Stimulated activated CD8-positive, alpha-beta memory T cell treated with anti-CD3 and anti-CD28 coated beads, Interleukin-15, amount 100 ng/mL, for 24 hours (primary cell): ENCODE measurements around the gene ANAPC2.

Experiments
- DNase-seq: peaks from one replicate; pipeline ENCODE4 v3.0.0-alpha.2; 2020; ENCODE audit warnings: low read depth

The ANAPC2 gene

DNA sequence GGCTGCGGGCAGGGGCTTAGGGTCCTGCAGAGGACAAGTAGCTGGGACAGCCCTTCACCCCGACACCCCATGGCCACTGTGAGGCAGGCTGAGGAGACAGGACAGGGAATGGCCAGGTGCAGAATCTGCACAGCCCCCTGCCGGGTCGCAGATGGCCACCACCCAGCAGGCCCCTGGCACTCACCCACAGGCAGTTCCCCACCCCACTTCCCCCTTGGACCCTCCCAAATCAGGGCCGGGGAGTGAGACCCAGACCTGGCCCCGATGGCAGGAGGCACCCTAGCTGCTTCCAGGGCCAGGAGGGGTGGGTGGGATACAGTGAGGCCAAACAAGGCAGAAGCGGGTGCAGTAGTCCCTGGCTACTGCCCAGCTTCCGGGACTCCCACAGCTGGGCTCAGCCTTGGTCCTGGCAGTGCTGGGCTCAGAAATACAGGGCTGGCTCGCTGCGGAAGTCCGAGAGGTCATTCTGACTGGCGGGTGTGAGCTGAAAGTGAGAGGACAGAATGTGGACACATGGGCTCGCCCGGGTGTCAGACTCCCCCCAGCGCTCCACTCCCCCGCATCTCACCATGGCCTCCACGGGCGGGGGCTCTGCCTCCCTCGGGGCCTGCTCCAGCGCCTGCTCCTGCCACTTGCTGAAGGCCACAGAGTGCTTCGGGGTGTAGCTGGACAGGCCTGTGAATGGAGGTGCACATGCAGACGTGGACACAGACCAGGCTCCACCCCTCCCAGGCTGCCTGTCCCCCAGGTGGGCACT lies 3.5 kb upstream of the ANAPC2 start:
- DNase-seq, result no peak

DNA sequence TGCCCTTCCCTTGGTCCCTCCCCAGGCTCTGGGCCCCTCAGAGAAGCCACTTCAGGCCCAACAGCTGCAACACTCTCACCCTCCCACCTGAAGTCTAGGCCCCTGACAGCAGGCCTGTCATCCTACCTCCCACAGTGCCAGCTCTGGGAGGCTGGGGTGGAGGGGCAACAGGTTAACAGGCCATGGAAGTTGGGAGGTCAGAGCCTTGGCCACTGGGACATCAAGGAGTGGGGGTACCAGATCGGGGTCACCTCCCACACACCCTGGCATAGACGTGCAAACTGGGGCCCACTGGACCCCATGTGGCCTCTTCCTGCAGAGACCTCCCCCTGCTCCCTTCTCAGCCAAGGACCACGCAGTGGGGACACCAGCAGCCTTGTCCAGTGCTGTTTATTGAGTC lies 2.9 kb upstream of the ANAPC2 start:
- no peak for DNase-seq

DNA sequence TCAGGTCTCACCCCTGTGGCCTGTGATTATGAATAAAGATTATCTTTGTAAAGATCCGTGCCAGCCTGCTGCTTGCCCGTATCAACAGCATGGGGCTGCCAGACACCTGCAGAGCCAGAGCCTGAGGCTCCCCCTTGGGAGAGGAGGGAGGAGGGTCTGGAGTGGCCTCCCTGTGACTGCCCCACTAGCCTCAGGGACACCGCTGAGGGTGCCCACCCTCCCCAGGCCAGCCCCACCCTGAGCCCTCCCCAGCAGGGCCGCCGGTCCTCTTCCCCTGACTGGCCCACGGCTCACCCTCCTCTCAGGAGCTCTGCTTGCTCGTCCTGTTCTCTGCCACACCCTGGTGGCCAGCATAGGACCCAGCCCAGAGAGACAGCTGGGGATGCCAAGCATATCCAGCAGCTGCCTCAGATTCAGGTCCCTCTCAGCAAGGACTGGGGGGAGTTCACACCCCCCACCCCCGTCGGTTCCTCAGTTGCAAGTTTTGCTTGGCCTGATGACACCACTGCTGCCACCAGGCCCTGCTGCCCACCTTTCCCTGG lies 2.0 kb upstream of the ANAPC2 start:
- no peak for DNase-seq

DNA sequence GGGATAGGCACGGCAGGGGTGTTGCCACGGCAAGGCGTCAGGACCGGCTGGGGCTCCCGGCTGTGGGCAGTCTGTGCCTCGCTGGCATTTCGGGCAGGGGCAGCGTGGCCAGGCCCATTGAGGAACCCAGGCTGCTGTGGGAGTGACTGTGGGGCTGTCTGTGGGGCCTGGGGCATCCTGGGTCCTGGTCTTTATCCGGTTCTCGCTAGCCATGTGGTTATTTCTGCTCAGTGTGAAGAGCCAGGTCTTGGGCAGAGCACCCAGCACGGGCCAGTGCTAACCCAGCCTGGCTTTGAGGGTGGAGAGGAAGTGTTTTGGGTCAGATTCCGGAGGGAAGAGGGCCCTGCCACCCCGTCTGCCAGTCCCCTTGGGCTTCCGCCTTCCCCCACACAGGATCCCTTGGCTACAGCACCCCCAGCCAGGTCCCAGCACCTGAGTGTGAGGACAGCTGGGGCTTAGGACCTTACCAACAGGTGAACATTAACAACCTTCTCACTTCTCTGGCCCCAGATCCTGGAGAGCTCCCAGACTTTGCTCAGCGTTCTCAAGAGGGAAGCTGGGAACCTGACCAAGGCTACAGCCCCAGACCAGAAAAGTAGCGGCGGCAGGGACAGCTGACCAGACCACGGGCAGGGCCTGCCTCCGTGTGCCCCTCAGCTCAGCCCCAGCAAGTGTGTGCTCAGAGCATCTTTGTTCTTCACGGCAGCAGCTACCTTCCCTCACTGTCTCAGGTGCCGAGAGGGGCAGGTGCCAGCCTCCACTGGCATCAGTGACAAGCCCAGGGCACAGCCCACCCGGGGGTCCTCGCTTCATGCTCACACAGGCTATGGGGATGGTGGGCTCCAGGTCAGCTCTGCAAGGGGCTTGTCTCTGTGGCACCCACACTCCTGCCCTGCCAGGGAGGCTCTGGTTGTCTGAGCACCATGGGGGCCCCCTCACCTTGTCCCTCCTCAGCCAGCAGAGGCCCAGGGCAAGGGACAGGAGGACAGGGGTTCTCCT lies 1.2 kb upstream of the ANAPC2 start:
- DNase-seq, result no peak

DNA sequence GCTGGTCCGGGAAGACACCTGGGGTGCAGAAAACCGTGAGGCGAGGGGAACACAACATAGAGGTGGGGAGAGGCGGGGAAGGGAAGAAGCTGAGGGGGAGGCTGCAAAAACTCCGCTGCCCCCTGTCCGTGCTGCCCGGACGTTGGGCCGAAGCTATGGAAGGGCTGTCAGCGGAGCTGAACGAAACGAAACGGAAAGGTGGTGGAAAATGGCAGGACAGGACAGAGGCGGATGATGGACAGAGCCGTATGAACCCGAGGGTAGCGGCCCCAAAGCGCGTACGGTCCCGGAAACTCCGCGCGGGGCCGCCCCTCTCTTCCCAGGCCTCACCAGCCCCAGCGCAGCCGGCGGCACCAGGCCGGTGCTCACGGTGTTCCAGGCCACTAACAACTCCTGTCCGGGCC lies 272 bp downstream of the ANAPC2 start:
- DNase-seq, result no peak

DNA sequence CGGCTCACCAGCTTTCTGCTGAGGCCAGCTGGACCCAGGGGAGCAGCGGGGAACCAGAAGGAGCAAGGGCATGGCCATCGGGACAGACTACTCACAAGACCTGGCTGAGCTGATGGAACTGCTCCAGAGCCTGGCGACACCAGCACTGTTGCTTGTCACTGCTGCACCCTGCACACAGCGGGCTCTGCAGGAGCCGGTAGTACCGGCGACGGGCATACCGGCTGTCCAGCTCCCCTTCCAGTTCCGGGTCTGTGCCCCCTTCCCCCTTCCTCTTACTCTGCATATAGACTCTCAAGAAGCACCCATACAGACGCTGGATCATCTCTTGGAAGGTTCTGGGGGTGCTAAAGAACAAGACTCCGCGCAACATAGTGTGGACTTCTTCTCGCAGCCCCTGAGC lies 974 bp downstream of the ANAPC2 start:
- DNase-seq, result no peak

DNA sequence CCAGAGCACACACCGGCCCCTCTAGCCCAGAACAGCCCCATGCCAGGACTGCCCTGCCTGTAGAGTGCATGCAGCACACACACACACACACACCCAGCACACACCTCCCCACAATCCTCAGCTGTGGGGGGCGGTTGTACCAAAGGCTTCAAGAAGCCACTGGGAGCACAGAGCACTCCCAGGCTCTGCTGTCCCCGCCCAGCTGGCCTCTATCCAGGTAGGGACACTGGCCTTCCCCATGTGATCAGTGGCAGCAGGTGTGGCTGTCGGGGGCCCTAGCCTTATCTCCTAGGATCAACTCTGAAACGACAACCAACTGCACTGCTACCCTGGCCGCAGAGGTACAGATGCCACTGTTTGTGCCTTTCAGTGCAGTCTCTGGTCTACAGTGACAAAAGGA lies 2.0 kb downstream of the ANAPC2 start:
- no peak for DNase-seq

DNA sequence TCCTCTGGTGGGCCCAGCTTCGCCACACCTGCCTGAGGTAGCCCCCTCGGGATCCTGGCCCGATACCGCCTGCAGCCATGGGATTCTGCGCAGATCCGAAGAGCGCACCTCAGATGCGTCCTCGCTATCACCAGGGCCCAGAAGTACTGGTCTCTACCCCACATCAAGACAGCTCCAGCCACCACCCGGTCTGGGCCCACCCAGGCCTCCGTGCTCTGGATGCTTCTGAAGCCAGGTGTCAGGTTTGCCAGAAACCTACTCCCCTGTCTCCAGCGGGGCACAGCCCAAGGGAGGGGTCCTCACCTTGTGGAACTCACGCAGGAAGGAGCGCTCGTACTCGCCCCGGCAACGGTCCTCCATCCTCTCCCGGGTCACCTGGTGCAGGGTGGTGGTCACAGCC lies 2.4 kb downstream of the ANAPC2 start:
- no peak for DNase-seq

DNA sequence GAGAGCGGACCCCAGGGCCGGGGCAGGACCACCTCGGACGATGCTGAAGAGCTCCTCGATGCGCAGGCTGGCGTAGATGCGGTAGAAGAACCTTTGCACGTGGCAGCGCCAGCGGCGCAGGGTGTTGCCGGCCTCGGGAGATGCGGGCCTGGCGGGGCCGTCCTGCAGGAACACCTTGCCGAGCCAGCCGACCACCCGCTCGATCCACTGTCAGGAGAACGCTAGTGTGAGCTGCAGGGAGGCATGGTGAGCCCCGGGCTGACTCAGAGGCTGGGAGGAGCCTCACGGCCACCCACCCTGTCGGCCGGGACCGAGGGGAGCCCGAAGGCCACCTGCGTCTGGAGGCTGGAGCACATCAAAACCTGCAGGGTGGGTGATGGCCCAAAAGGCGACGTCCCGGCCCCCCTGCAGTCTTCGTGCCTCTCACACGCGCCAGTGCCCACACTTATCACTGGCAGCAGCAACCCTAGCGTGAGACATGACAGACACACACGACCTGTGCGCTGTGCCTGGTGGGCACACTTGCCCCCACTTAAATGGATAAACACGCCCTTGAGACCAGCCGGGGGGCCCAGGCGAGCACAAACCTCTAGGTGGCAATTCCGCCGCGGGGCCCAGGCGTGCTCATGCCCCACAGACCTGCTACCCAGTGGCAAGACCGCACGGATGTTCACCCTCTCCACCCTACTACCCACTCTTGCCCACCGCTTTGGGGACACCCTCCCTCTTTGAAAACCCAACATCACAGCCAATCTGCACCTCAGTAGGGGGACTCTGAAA lies 3.3 kb downstream of the ANAPC2 start:
- DNase-seq, result no peak

DNA sequence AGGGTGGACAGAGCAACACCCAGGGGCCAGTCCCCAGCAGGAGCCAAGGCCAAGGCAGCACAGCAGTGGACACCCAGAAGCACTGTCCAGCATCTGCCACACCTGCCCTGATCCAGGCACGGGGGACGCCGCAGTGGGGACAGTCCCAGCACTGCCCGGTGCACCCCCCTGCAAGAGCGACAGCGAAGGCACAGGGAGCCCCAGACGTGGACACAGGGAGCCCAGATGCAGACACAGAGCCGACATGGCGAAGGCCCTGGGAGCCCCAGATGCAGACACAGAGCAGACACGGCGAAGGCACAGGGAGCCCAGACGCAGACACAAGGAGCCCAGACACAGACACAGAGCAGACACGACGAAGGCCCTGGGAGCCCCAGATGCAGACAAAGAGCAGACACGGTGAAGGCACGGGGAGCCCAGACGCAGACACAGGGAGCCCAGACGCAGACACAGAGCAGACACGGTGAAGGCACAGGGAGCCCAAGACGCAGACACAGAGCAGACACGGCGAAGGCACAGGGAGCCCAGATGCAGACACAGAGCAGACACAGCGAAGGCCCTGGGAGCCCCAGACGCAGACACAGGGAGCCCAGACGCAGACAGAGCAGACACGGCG lies 4.3 kb downstream of the ANAPC2 start:
- DNase-seq, result no peak

DNA sequence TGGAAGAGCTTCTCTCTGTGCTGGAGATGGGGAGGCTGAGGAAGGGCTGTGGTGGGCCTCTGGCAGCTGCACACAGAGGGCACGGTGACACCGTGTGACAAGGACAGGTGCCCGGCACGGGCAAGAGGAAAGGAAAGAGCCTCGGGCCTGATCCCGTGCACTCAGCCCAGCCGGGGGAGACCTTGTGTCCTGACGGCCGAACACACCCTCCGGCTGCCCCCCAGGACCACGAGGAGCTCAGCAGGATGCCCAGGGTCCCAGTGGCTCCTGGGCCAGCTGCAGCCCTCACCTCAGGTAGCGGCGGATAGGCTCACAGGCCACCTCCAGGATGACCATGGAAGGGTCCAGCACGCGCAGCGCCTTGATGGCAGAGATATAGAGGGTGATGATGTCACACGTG lies 5.5 kb downstream of the ANAPC2 start:
- DNase-seq, result no peak

DNA sequence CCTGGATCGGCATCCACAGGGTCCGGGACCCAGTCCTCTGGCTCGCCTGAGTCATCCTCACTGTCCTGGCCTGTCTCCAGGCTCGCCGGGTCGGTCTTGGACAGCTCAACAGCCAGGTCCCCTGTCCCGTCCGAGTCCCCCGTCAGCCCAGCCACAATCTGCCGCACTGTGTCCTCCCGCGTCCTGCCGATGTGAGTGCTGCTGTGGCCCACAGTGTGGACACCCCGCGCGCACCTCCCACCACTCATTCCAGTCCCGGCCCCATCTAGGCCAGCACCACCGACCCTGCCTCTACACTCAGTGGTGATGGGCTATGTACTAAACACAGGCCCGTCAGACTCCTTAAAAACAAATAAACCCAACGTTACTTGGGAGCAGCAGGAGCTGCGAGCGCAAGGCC lies 6.7 kb downstream of the ANAPC2 start:
- DNase-seq, result no peak

DNA sequence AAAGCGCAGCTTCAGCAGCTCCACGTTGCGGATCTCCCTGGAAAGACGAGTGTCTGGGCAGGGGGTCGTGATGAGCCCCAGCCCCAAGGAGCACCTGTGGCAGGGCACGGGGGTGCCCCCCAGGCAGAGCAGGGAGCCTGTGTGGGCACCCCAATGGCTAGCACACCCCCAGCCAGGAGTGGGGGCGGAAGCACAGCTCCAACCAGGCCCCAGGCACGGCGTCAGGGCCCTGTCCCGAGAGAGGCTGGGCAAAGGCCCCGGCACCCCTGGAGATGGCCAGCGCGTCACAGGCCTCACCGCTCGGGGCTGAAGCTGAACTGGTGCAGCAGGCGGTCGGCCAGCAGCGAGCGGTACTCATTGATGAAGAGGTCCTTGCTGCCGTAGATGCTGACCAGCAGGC lies 7.9 kb downstream of the ANAPC2 start:
- DNase-seq, result no peak

DNA sequence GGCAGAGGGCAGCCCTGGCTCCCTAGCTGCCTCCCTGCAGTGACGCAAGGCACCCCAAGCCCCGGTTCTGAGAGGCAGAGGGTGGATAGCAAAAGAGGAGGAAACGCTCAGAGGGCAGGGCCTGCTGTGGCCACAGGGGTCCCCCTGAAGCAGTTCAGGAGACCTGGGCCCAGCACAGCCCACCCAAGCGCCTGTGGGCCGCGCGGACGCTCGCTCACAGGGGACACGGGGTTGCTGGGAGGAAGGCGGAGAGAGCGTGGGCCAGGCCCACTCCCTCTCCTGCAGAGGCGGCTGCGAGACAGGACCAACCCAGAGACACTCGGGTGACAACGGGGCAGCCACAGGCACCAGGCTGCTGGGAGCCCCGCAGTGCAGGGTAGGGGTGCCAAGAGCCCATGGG lies 8.6 kb downstream of the ANAPC2 start:
- no peak for DNase-seq

DNA sequence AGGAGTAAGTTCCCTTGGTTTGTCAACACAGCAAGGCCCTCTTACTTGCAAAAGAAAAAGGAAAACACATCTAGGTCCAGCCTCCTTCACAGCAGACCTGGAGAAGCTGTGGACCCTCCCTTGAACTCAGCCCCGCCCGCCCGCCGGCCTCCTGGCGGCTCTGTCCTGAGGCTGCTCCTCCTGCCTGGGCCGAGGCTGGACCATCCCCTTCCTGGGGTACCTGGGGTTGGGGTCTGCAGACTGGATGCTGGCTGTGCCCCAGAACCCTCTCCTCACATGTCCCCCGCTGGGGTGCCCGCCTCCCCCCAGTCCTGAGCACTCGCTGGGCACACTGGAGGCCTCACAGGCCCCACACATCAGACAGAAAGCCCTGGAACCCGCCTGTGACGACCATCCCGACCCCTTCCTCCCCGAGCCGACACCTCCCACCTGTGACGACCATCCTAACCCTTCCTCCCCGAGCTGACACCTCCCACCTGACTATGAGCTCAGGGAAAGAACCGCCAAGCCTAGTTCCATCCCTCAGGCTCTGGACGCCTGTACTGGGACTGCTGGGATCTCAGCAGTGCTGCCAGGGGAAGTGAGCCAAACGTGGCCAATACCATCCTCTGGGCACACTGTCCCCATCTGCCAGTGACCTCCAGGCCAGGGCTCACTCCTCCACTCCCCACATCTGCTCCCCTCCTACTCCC lies 9.3 kb downstream of the ANAPC2 start:
- no peak for DNase-seq

DNA sequence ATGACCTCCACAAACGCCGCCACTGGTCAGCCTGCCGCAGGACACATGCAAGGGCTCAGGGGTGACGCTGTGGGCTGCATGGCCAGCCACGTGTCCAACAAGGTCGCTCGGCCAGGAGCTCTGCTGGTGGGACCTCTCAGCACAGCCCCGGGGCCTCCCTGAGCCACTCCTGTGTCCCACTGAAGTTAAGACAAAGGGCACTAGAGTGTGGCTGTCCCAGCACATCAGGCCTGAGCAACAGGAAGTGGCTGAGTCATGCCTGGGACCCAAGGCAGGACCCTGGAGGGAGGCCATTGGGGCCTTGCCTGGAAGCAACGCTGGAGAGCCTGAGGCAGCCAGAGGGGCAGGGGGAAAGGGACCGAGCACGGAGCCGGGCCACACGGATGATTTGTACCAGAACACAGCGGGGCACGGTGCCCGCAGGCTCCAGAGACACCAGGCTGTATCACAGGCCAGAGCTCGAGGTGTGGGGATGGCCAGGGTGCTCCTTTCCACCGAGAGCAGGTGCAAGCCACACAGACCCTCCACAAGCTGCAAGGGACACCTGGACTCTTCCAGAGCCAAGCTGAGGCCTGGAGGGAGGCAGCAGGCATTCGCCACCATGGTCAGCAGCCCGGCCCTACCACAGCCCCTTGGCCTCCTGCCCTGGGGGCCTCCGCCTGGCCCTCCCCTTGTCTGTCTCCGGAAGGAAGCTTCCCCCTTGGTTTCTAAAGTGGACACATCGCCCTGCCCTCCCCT lies 10.0 kb downstream of the ANAPC2 start:
- no peak for DNase-seq

DNA sequence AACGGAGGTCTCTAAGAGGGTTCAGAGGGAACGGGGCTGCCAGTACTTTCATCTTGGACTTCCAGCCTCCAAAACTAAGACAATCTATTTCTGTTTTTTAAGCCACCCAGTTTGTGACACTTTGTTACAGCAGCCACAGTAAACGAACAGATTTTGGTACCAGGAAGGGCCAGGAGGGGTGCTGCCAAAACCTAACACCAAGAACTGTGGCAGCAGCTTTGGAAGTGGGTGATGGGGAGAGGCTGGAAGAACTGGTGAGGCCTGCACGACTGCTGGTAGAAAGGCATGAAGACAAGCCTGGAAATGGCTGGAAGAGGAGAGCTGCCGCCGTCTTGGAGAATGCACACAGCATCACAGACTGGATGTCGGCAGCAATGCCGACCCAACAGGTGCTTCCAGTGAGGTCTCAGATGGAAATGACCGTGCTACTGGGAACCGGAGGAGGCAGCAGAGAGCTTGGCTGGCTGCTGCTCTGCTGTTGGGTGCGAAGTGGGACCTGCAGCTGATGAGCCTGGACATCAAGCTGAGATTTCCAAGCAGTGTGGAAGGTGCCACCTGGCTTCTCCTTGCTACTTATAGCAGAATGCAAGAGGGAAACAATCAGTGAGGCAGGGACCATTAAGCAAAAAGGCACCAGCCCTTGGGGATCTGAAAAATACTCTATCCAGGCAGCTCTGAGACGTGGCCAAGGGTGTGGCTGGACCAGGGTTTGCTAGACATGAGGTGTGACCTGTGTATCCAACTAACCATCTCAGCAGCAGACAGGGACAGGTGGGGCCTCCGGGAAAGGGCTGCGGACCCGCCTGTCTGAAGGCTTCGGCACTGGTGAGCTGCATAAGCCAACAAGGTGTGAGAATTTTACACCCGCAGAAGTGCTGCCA lies 11.8 kb downstream of the ANAPC2 start:
- DNase-seq, result no peak

DNA sequence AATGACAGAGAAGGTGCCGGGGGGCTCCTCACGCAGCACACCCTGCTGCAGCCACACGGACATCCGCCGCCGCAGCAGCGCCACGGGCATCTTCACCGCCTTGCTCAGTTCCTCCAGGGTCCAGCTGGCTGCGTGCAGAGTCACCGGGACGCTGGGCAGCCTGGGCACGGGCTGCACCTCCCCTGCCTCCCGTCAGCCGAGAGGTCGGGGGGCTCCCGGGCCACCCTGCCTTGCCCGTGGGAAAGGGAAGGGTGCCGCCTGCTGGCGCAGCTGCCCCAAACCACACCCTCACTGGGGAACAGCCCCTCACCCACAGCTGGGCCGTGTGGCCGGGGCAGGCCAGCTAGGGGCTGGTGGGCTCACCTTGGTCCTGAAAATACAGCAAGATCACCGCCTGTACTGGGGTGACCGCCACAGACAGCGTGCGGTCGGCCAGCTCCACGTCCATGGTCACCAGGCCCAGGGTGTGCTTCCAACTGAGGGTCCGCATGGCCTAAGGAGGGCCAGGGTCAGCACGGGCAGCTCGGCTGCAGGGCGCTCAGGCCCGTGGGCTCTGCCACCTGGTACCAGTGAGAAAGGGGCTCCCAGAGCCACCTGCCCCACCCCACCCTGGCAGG lies 12.9 kb downstream of the ANAPC2 start:
- DNase-seq, result no peak

DNA sequence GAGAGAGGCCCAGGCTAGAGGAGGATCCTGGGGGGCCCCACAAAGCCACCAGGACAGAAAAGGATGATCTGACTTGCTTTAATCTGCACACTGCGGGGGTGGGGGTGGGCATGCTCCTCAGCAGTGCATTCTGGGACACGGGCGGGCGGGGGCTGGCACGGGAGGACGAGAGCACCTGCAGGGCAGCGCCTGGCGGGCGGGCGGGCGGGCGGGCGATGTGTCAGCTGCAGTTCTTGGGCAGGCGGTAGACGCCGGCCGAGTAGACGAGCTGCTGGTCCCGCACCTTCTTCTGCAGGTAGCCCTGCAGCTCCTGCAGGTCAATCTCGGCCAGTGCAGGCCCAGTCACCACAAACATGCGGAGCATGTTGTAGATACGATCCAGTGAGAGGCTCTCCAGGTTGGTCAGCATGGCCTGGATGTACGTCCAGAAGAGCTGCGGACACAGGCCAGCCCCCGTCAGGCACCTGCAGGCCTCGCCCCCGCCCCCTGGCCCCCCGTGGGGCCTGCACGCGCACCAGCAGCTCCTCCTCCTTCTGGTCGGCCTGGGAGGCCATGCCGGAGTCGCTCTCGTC lies 13.6 kb downstream of the ANAPC2 start:
- no peak for DNase-seq
